Upper lobe of left lung (tissue), 4 donors: ENCODE results near the gene ZNF614.
A peak's percentile ranks its signal among the peaks of the same experiment; 100 is the strongest.

Source experiments
- EP300 ChIP-seq, 4 donors: sonication (generic); formaldehyde crosslinking; IDR thresholded peaks; one replicate each; pipeline ENCODE4 v1.5.1; 2017; ENCODE audit warnings: antibody characterized with exemption in 4 of 4, control low read depth in 2 of 4
- POLR2A ChIP-seq, 4 donors: fragments of 450-650 bp; IDR thresholded peaks; one replicate each; pipeline ENCODE4 v1.5.1; 2016 to 2017; ENCODE audit warnings: antibody characterized with exemption in 4 of 4, mild to moderate bottlenecking in 2 of 4
- POLR2AphosphoS5 ChIP-seq, 2 donors: sonication (generic); formaldehyde crosslinking; IDR thresholded peaks; one replicate each; pipeline ENCODE4 v1.5.1; 2017; ENCODE audit warnings: antibody characterized with exemption in 2 of 2
- TF ChIP-seq, protein P1 (sequence below), 6 experiments: fragments of 450-650 bp in 4 of 6; fragments of 200-600 bp in 2 of 6; sonication (generic) in 2 of 6; IDR thresholded peaks; one replicate each; pipeline ENCODE4 v1.5.1; 2016 to 2019; ENCODE audit warnings: antibody characterized with exemption in 6 of 6

DNA sequence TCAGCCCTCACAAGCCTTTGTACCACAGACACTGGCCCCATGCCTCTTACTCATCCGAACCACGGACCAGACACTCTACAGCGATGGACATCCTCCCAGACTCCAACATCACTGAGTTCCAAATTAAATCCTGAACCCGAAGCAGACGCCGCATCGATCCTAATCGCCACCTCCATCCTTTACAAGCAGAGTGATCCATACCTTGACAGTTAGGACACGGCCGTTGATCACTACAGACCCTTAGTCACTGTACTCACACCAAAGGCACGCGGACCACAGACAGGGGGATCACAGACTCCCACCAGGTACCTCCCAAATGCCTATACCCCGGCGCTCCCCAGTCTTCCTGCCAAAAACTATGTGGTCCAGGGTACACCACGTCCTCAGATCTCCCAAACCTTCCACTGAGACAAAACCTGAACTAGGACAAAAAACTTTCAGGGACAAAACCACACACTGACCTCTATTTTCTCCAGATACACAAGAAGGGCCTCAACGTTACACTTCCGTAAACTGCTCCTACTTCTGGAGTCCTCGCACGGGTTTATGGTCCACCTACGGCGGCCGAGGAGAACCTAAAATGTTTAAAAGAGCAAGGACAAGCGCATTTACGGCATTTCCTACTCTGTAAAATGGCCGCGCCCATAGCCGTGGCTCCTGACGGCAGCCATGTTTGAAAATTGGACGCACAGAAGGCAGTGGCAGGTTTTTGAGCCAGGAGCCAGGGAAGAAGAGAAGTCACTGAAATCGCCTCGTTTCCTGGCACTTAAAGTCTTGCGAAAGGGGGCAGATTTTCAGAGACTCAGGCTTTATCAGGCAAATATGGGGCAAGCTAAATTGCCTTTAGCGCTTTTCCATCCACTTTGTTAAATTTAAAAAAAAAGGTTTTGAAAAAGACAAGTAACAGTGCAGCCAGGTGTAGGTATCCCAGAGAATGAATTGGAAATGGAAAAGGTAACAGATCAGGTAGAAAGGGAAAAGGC is 41.6 kb downstream of the ZNF614 start, which contains the start of gene ZNF350:
- TF ChIP-seq, protein P1, sequence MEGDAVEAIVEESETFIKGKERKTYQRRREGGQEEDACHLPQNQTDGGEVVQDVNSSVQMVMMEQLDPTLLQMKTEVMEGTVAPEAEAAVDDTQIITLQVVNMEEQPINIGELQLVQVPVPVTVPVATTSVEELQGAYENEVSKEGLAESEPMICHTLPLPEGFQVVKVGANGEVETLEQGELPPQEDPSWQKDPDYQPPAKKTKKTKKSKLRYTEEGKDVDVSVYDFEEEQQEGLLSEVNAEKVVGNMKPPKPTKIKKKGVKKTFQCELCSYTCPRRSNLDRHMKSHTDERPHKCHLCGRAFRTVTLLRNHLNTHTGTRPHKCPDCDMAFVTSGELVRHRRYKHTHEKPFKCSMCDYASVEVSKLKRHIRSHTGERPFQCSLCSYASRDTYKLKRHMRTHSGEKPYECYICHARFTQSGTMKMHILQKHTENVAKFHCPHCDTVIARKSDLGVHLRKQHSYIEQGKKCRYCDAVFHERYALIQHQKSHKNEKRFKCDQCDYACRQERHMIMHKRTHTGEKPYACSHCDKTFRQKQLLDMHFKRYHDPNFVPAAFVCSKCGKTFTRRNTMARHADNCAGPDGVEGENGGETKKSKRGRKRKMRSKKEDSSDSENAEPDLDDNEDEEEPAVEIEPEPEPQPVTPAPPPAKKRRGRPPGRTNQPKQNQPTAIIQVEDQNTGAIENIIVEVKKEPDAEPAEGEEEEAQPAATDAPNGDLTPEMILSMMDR (IDR thresholded peaks at IDR 0.05) = no peak
- peak; percentile 89 to 90 for TF ChIP-seq POLR2AphosphoS5 (IDR thresholded peaks at IDR 0.05)
- peak in 3 of 4 donors; percentile 28 to 50 (median 50) for TF ChIP-seq POLR2A (IDR thresholded peaks at IDR 0.05)
- TF ChIP-seq EP300 (IDR thresholded peaks at IDR 0.05) = peak in 1 of 4 donors; percentile 67
